HepG2 (cell line): ENCODE data around the gene IGFBP7.

ENCODE experiments used
- GFI1 ChIP-seq: sonication (generic); formaldehyde crosslinking; IDR thresholded peaks from 2 replicates; pipeline ENCODE4 v1.5.0; 2020; ENCODE audit warnings: missing genetic modification reagents, mild to moderate bottlenecking, borderline replicate concordance
- IRF2 ChIP-seq: IDR thresholded peaks from 2 replicates; pipeline ENCODE4 v1.6.1; 2018; ENCODE audit warnings: missing genetic modification reagents, missing compliant biosample characterization
- RBM39 ChIP-seq: fragments of 200-400 bp; formaldehyde crosslinking; IDR thresholded peaks from one replicate; pipeline ENCODE4 v1.6.1; 2018; ENCODE audit warnings: antibody characterized with exemption, mild to moderate bottlenecking, low read depth, low read length; ENCODE audit not compliant: poor library complexity, severe bottlenecking
- XRCC5 ChIP-seq: fragments of 200-400 bp; formaldehyde crosslinking; optimal IDR thresholded peaks from 2 replicates; pipeline ENCODE3; 2017; ENCODE audit warnings: mild to moderate bottlenecking, low read length
- ZBTB21 ChIP-seq: sonication (generic); formaldehyde crosslinking; IDR thresholded peaks from 2 replicates; pipeline ENCODE4 v1.4.0; 2020; ENCODE audit warnings: missing genetic modification reagents
- ZIK1 ChIP-seq: sonication (generic); formaldehyde crosslinking; IDR thresholded peaks from 2 replicates; pipeline ENCODE4 v1.5.0; 2020; ENCODE audit warnings: mild to moderate bottlenecking, low read depth, missing genetic modification reagents, borderline replicate concordance
- ZNF331 ChIP-seq: sonication (generic); formaldehyde crosslinking; IDR thresholded peaks from 2 replicates; pipeline ENCODE4 v1.4.0; 2020; ENCODE audit warnings: missing genetic modification reagents
- TF ChIP-seq, protein P1 (sequence below): IDR thresholded peaks from 2 replicates; pipeline ENCODE4 v1.6.1; 2018; ENCODE audit warnings: missing genetic modification reagents
- TF ChIP-seq, protein P2 (sequence below): IDR thresholded peaks from 2 replicates; pipeline ENCODE4 v1.6.1; 2012; ENCODE audit warnings: inconsistent platforms

DNA sequence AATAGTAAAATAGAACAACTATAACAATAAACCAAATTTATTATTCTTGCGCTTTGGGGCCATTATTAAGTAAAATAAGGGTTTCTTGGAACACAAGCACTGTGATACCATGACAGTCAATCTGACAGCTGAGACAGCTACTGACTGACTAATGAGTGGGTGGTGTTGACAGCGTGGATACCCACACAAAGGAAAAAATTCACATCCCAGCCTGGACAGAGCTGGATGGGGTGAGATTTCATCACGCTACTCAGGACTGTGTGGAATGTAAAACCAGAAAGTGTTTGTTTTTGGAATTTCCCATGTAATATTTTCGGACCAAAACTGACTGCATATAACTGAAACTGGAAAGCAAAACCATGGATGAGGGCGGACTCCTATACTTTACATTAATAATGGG, 48.8 kb downstream of the IGFBP7 start:
- TF ChIP-seq XRCC5 = no peak
- no peak for TF ChIP-seq RBM39
- TF ChIP-seq ZIK1 (CRISPR knock-in tag) = no peak
- TF ChIP-seq IRF2 (CRISPR knock-in tag) = no peak
- no peak for TF ChIP-seq ZNF331
- TF ChIP-seq GFI1 (CRISPR knock-in tag) = no peak
- TF ChIP-seq, protein P1, sequence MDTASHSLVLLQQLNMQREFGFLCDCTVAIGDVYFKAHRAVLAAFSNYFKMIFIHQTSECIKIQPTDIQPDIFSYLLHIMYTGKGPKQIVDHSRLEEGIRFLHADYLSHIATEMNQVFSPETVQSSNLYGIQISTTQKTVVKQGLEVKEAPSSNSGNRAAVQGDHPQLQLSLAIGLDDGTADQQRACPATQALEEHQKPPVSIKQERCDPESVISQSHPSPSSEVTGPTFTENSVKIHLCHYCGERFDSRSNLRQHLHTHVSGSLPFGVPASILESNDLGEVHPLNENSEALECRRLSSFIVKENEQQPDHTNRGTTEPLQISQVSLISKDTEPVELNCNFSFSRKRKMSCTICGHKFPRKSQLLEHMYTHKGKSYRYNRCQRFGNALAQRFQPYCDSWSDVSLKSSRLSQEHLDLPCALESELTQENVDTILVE (CRISPR knock-in tag) = no peak
- no peak for TF ChIP-seq ZBTB21 (CRISPR knock-in tag)
- TF ChIP-seq, protein P2, sequence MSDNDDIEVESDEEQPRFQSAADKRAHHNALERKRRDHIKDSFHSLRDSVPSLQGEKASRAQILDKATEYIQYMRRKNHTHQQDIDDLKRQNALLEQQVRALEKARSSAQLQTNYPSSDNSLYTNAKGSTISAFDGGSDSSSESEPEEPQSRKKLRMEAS = no peak
